Measurements from ENCODE around the gene PTEN.

Gene PTEN

DNA sequence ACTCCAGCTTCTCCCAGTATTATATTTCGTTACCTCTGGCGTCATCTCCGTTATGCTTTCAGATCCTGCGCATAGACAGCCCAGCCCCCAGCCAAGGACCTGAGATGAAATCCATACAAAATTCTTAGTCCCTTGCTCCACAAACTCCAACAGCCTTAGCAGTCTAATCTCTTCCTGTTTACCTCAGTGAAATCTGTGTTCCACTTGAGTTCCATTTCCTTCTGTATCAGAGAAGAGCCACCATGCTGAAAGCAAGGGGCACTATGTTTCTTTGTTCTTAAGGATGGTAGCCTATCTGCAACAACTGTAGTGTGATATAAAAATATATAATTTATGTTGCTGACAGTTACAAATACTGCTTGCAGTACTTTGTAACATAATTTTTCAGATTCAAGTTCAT lies 59.8 kb downstream of the PTEN start:
- Histone ChIP-seq H3K9ac (ENCODE audit: low read depth, low read length) (no peak overlapping the region), H3K27me3 (ENCODE audit: insufficient read depth, low read length, poor library complexity) (no peaks in the 10 kb centered on the region), H3K79me2 (ENCODE audit: insufficient read depth, low read length) (peaks cover 100% of the 10 kb centered on the region), H3K27ac (ENCODE audit: low read length) (no peak overlapping the region), H3K4me3 (ENCODE audit: low read depth in 1 of 2, low read length in 2 of 2) (no peak overlapping the region), H2AFZ (ENCODE audit: low read depth, low read length) (no peak overlapping the region), H4K20me1 (ENCODE audit: insufficient read depth, low read length) (peaks cover 58% of the 10 kb centered on the region), H3K36me3 (ENCODE audit: insufficient read depth, low read length) (peaks cover 89% of the 10 kb centered on the region), H3K4me1 (ENCODE audit: insufficient read depth, low read length) (peaks cover 32% of the 10 kb centered on the region), H3K4me2 (ENCODE audit: insufficient read depth, low read length) (no peak overlapping the region), H3K9me3 (ENCODE audit: insufficient read depth, low read length, severe bottlenecking) (no peaks in the 10 kb centered on the region)
- no peak for DNase-seq
- TF ChIP-seq EZH2 (IDR thresholded peaks at IDR 0.05; ENCODE audit: borderline replicate concordance, low read depth, low read length, severe bottlenecking), result no peak
- TF ChIP-seq, protein P1, sequence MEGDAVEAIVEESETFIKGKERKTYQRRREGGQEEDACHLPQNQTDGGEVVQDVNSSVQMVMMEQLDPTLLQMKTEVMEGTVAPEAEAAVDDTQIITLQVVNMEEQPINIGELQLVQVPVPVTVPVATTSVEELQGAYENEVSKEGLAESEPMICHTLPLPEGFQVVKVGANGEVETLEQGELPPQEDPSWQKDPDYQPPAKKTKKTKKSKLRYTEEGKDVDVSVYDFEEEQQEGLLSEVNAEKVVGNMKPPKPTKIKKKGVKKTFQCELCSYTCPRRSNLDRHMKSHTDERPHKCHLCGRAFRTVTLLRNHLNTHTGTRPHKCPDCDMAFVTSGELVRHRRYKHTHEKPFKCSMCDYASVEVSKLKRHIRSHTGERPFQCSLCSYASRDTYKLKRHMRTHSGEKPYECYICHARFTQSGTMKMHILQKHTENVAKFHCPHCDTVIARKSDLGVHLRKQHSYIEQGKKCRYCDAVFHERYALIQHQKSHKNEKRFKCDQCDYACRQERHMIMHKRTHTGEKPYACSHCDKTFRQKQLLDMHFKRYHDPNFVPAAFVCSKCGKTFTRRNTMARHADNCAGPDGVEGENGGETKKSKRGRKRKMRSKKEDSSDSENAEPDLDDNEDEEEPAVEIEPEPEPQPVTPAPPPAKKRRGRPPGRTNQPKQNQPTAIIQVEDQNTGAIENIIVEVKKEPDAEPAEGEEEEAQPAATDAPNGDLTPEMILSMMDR (IDR thresholded peaks at IDR 0.05; ENCODE audit: borderline replicate concordance, extremely low read depth, low read length, poor library complexity, severe bottlenecking), result no peak
- ATAC-seq (ENCODE audit: insufficient read depth, low read depth), result no peak

DNA sequence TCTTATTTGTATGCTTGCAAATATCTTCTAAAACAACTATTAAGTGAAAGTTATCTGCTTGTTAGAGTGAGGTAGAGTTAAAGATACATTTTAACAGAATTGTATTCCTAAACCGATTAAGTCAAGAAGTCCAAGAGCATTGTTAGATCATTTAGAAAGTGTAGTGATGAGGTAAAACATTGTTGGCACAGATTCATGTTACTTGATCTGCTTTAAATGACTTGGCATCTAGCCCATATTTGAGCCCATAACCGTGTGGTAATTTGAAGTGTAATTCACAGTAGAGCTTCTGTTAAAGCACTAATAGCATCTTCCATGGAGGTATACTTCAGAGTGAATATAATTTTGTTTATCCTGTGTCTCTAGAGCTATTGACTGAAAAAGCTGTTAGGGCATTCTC lies 62.1 kb downstream of the PTEN start:
- DNase-seq (no peak), ATAC-seq (ENCODE audit: insufficient read depth, low read depth) (no peak)
- H2AFZ ChIP-seq (ENCODE audit: low read depth, low read length), result no peak overlapping the region
- TF ChIP-seq, protein P1 (IDR thresholded peaks at IDR 0.05; ENCODE audit: borderline replicate concordance, extremely low read depth, low read length, poor library complexity, severe bottlenecking), result no peak
- no peak for TF ChIP-seq EZH2 (IDR thresholded peaks at IDR 0.05; ENCODE audit: borderline replicate concordance, low read depth, low read length, severe bottlenecking)
- no peak overlapping the region for H3K9ac ChIP-seq (ENCODE audit: low read depth, low read length)
- H3K4me1 ChIP-seq (ENCODE audit: insufficient read depth, low read length), result peaks cover 20% of the 10 kb centered on the region
- H3K36me3 ChIP-seq (ENCODE audit: insufficient read depth, low read length), result peaks cover 93% of the 10 kb centered on the region
- H3K27ac ChIP-seq (ENCODE audit: low read length), result no peak overlapping the region
- H4K20me1 ChIP-seq (ENCODE audit: insufficient read depth, low read length), result peaks cover 61% of the 10 kb centered on the region
- H3K27me3 ChIP-seq (ENCODE audit: insufficient read depth, low read length, poor library complexity), result no peaks in the 10 kb centered on the region
- H3K4me2 ChIP-seq (ENCODE audit: insufficient read depth, low read length), result no peak overlapping the region
- peaks cover 100% of the 10 kb centered on the region for H3K79me2 ChIP-seq (ENCODE audit: insufficient read depth, low read length)
- no peak overlapping the region for H3K4me3 ChIP-seq (ENCODE audit: low read depth in 1 of 2, low read length in 2 of 2)
- H3K9me3 ChIP-seq (ENCODE audit: insufficient read depth, low read length, severe bottlenecking), result no peaks in the 10 kb centered on the region

DNA sequence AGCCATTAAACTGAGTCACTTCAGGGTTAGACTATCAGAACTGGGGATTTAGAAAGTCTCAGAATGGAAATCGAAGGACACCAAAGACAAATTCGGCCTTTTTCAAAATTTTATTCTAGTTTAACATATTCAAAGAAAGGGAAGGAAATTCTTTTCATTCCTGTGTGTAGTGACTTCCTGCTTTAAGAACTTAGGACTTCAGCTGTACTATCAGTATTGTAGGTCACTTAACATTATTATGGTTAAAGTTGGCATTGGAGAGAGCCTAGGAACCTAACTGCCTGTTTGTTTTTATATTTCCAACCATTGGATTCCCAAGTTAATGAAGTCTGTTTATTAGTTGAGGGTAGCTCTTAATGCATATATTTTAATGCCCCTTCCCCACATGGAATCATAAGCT lies 63.7 kb downstream of the PTEN start:
- Histone ChIP-seq H4K20me1 (ENCODE audit: insufficient read depth, low read length) (peaks cover 53% of the 10 kb centered on the region), H3K4me2 (ENCODE audit: insufficient read depth, low read length) (no peak overlapping the region), H3K27ac (ENCODE audit: low read length) (no peak overlapping the region), H2AFZ (ENCODE audit: low read depth, low read length) (no peak overlapping the region), H3K36me3 (ENCODE audit: insufficient read depth, low read length) (peaks cover 94% of the 10 kb centered on the region), H3K9me3 (ENCODE audit: insufficient read depth, low read length, severe bottlenecking) (no peaks in the 10 kb centered on the region), H3K4me3 (ENCODE audit: low read depth in 1 of 2, low read length in 2 of 2) (no peak overlapping the region), H3K4me1 (ENCODE audit: insufficient read depth, low read length) (peaks cover 15% of the 10 kb centered on the region), H3K9ac (ENCODE audit: low read depth, low read length) (no peak overlapping the region), H3K79me2 (ENCODE audit: insufficient read depth, low read length) (peaks cover 100% of the 10 kb centered on the region), H3K27me3 (ENCODE audit: insufficient read depth, low read length, poor library complexity) (no peaks in the 10 kb centered on the region)
- TF ChIP-seq, protein P1 (IDR thresholded peaks at IDR 0.05; ENCODE audit: borderline replicate concordance, extremely low read depth, low read length, poor library complexity, severe bottlenecking), result no peak
- no peak for TF ChIP-seq EZH2 (IDR thresholded peaks at IDR 0.05; ENCODE audit: borderline replicate concordance, low read depth, low read length, severe bottlenecking)
- no peak for ATAC-seq (ENCODE audit: insufficient read depth, low read depth)
- no peak for DNase-seq

DNA sequence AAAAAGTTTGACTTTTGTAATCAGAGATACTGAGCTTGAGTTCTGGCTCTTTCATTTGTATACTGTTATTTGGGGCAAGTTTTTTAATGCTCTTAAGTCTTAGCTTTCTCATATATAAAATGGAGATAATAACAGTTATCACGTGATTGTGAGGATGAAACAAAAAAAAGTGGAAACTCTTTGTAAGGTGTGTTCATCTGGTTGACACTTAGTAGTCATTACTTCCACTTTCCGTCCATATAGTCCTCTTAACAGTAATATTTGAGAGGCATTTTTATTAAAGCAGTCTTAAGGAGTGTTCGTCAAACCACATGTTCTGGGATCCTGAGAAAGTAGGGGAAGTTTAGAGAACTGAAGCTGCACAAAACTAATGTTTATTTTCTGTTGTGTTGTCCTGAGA lies 65.6 kb downstream of the PTEN start:
- Histone ChIP-seq H3K4me2 (ENCODE audit: insufficient read depth, low read length) (no peak overlapping the region), H3K27ac (ENCODE audit: low read length) (no peak overlapping the region), H3K4me1 (ENCODE audit: insufficient read depth, low read length) (peaks cover 2% of the 10 kb centered on the region; the same call in 1 of the 2 replicates), H4K20me1 (ENCODE audit: insufficient read depth, low read length) (peaks cover 41% of the 10 kb centered on the region; the same call in 1 of the 2 replicates), H3K9me3 (ENCODE audit: insufficient read depth, low read length, severe bottlenecking) (no peaks in the 10 kb centered on the region), H3K36me3 (ENCODE audit: insufficient read depth, low read length) (peaks cover 94% of the 10 kb centered on the region), H2AFZ (ENCODE audit: low read depth, low read length) (no peak overlapping the region), H3K9ac (ENCODE audit: low read depth, low read length) (no peak overlapping the region), H3K27me3 (ENCODE audit: insufficient read depth, low read length, poor library complexity) (no peaks in the 10 kb centered on the region), H3K4me3 (ENCODE audit: low read depth in 1 of 2, low read length in 2 of 2) (no peak overlapping the region), H3K79me2 (ENCODE audit: insufficient read depth, low read length) (peaks cover 99% of the 10 kb centered on the region)
- no peak for TF ChIP-seq EZH2 (IDR thresholded peaks at IDR 0.05; ENCODE audit: borderline replicate concordance, low read depth, low read length, severe bottlenecking)
- TF ChIP-seq, protein P1 (IDR thresholded peaks at IDR 0.05; ENCODE audit: borderline replicate concordance, extremely low read depth, low read length, poor library complexity, severe bottlenecking), result no peak
- ATAC-seq (ENCODE audit: insufficient read depth, low read depth) (no peak), DNase-seq (no peak)
